Stomach (tissue), 4 donors: ENCODE data around the gene HSD17B7.

ENCODE experiments used
- CTCF ChIP-seq, 7 experiments: fragments of 450-650 bp in 4 of 7; fragments of 200-600 bp in 3 of 7; sonication (generic) in 3 of 7; IDR thresholded peaks; one replicate each; pipeline ENCODE4 v1.5.1; 2016 to 2019; ENCODE audit warnings: antibody characterized with exemption in 7 of 7, control low read depth in 2 of 7, mild to moderate bottlenecking in 1 of 7
- EP300 ChIP-seq: sonication (generic); formaldehyde crosslinking; IDR thresholded peaks from one replicate; pipeline ENCODE4 v1.6.1; 2017; ENCODE audit warnings: antibody characterized with exemption
- POLR2AphosphoS5 ChIP-seq, 3 donors: sonication (generic); formaldehyde crosslinking; IDR thresholded peaks; one replicate each; pipeline ENCODE4 v1.6.1; 2016; ENCODE audit warnings: antibody characterized with exemption in 3 of 3

GRCh38 chr1:162844153-162844552 is 53.7 kb downstream of the HSD17B7 start:
- no peak for TF ChIP-seq POLR2AphosphoS5 (IDR thresholded peaks at IDR 0.05)
- no peak for TF ChIP-seq EP300
- TF ChIP-seq CTCF (IDR thresholded peaks at IDR 0.05) = no peak
